OCI-LY1 (cell line): Measurements from ENCODE around the gene GPR17.

ENCODE experiments used
- H2AFZ ChIP-seq: fragments of 200-600 bp; sonication (generic), shearing (Covaris generic); 2 replicates; pipeline ENCODE4 v1.6.0; 2014; ENCODE audit warnings: antibody characterized with exemption, mild to moderate bottlenecking, low read length
- H3F3A ChIP-seq: fragments of 200-600 bp; sonication (generic), shearing (Covaris generic); 2 replicates; pipeline ENCODE4 v1.6.0; 2014; ENCODE audit warnings: mild to moderate bottlenecking, antibody characterized with exemption, low read length, moderate library complexity; ENCODE audit not compliant: insufficient read depth
- H3K27ac ChIP-seq: fragments of 200-600 bp; sonication (generic); 2 replicates; pipeline ENCODE4 v1.5.1; 2014; ENCODE audit warnings: low read length, mixed run types, mild to moderate bottlenecking, low read depth; ENCODE audit not compliant: poor library complexity, severe bottlenecking
- H3K27me3 ChIP-seq: fragments of 200-600 bp; sonication (generic); 2 replicates; pipeline ENCODE4 v1.6.0; 2014; ENCODE audit warnings: antibody characterized with exemption, mild to moderate bottlenecking, low read length, moderate library complexity; ENCODE audit not compliant: insufficient read depth
- H3K36me3 ChIP-seq: fragments of 200-600 bp; sonication (generic); 2 replicates; pipeline ENCODE4 v1.6.1; 2014; ENCODE audit warnings: mild to moderate bottlenecking, antibody characterized with exemption, low read length, moderate library complexity, mixed read lengths; ENCODE audit not compliant: insufficient read depth
- H3K4me1 ChIP-seq: fragments of 200-600 bp; sonication (generic); 2 replicates; pipeline ENCODE4 v1.5.1; 2014; ENCODE audit warnings: mild to moderate bottlenecking, low read length, moderate library complexity; ENCODE audit not compliant: insufficient read depth, severe bottlenecking
- H3K4me2 ChIP-seq: fragments of 200-600 bp; sonication (generic), shearing (Covaris generic); 2 replicates; pipeline ENCODE4 v1.6.1; 2014; ENCODE audit warnings: low read length
- H3K4me3 ChIP-seq: fragments of 200-600 bp; sonication (generic); 2 replicates; pipeline ENCODE4 v1.5.1; 2014; ENCODE audit warnings: low read length, low read depth, mild to moderate bottlenecking, mixed read lengths; ENCODE audit not compliant: poor library complexity, severe bottlenecking
- H3K79me2 ChIP-seq: fragments of 200-600 bp; shearing (Covaris generic); 2 replicates; pipeline ENCODE4 v1.6.1; 2016; ENCODE audit warnings: mixed run types, low read length, mixed read lengths; ENCODE audit not compliant: insufficient read depth
- H3K9ac ChIP-seq: fragments of 200-600 bp; sonication (generic), shearing (Covaris generic); 2 replicates; pipeline ENCODE4 v1.6.1; 2014; ENCODE audit warnings: mild to moderate bottlenecking, low read length, mixed read lengths
- H3K9me2 ChIP-seq: fragments of 200-600 bp; sonication (generic), shearing (Covaris generic); 2 replicates; pipeline ENCODE4 v1.6.1; 2014; ENCODE audit warnings: low read depth, mild to moderate bottlenecking, low read length, mixed read lengths
- H3K9me3 ChIP-seq: fragments of 200-600 bp; shearing (Covaris generic); 2 replicates; pipeline ENCODE4 v1.6.1; 2014; ENCODE audit warnings: low read length, mixed read lengths
- H4K20me1 ChIP-seq: fragments of 200-600 bp; sonication (generic), shearing (Covaris generic); 2 replicates; pipeline ENCODE4 v1.6.0; 2016; ENCODE audit warnings: mild to moderate bottlenecking, low read length; ENCODE audit not compliant: insufficient read depth
- CTCF ChIP-seq: fragments of 200-600 bp; sonication (generic), shearing (Covaris generic); IDR thresholded peaks from 2 replicates; pipeline ENCODE4 v1.5.1; 2017; ENCODE audit warnings: mild to moderate bottlenecking, antibody characterized with exemption, low read length, moderate library complexity, mixed read lengths
- EZH2 ChIP-seq: fragments of 200-600 bp; sonication (generic), shearing (Covaris generic); IDR thresholded peaks from 2 replicates; pipeline ENCODE4 v1.8.0; 2017; ENCODE audit warnings: borderline replicate concordance, mixed run types, mild to moderate bottlenecking, antibody characterized with exemption, low read length, moderate library complexity, mixed read lengths

The GPR17 gene

GRCh38 chr2:127645026-127645394 lies 943 bp upstream of the GPR17 start:
- H3F3A ChIP-seq: no peaks in the 10 kb centered on the region
- H3K36me3 ChIP-seq: no peaks in the 10 kb centered on the region
- H3K4me2 ChIP-seq: no peak overlapping the region
- peaks cover 4% of the 10 kb centered on the region for H3K4me1 ChIP-seq
- TF ChIP-seq CTCF: no peak
- TF ChIP-seq EZH2: no peak
- no peaks in the 10 kb centered on the region; the same call in 1 of the 2 replicates for H3K27me3 ChIP-seq
- no peaks in the 10 kb centered on the region for H4K20me1 ChIP-seq
- no peak overlapping the region for H2AFZ ChIP-seq
- H3K9me3 ChIP-seq: no peaks in the 10 kb centered on the region
- no peak overlapping the region for H3K9ac ChIP-seq
- no peak overlapping the region for H3K4me3 ChIP-seq
- H3K27ac ChIP-seq: no peak overlapping the region
- H3K9me2 ChIP-seq: no peaks in the 10 kb centered on the region
- H3K79me2 ChIP-seq: no peaks in the 10 kb centered on the region

- Histone ChIP-seq H3K9me2 (no peaks in the 10 kb centered on the region), H3K27me3 (no peaks in the 10 kb centered on the region), H3K9ac (no peak overlapping the region), H3K27ac (no peak overlapping the region), H3K9me3 (no peaks in the 10 kb centered on the region), H3K4me3 (no peak overlapping the region), H3F3A (no peaks in the 10 kb centered on the region), H4K20me1 (no peaks in the 10 kb centered on the region), H3K4me2 (no peak overlapping the region), H2AFZ (no peak overlapping the region), H3K36me3 (no peaks in the 10 kb centered on the region), H3K4me1 (no peaks in the 10 kb centered on the region), H3K79me2 (no peaks in the 10 kb centered on the region)
- no peak for TF ChIP-seq EZH2
- no peak for TF ChIP-seq CTCF
Observed at GRCh38 chr2:127646487-127647241, 711 bp downstream of the GPR17 start.

GRCh38 chr2:127647242-127648190 lies 1.6 kb downstream of the GPR17 start:
- no peaks in the 10 kb centered on the region for H3K9me2 ChIP-seq
- no peaks in the 10 kb centered on the region for H3K27me3 ChIP-seq
- no peak overlapping the region for H3K9ac ChIP-seq
- no peaks in the 10 kb centered on the region for H3F3A ChIP-seq
- no peak for TF ChIP-seq CTCF
- no peak for TF ChIP-seq EZH2
- H3K27ac ChIP-seq: no peak overlapping the region
- H2AFZ ChIP-seq: no peak overlapping the region
- H3K79me2 ChIP-seq: no peaks in the 10 kb centered on the region
- H3K4me3 ChIP-seq: no peak overlapping the region
- no peaks in the 10 kb centered on the region for H3K36me3 ChIP-seq
- H3K9me3 ChIP-seq: no peaks in the 10 kb centered on the region
- no peak overlapping the region for H3K4me2 ChIP-seq
- no peaks in the 10 kb centered on the region for H4K20me1 ChIP-seq
- no peaks in the 10 kb centered on the region for H3K4me1 ChIP-seq
